H1 (cell line): Measurements from ENCODE around the gene TRIM10. TPM values are rescaled to one million over a fixed set of nuclear protein-coding genes. Genes with fewer than 3 reads are reported as not detected.

ENCODE experiments used
- CTCF ChIA-PET: fragments of 300-600 bp; sonication (Branson Sonifier 250); formaldehyde crosslinking; loops from one replicate; lab custom pipeline; 2021; ENCODE audit not compliant: partially characterized antibody; lab: Charles Lee
- POLR2A ChIA-PET: fragments of 300-600 bp; sonication (Branson Sonifier 250); formaldehyde crosslinking; loops from one replicate; lab custom pipeline; 2021; ENCODE audit warnings: inconsistent platforms; ENCODE audit not compliant: partially characterized antibody; lab: Charles Lee
- DNase-seq, 2 experiments: peaks; one replicate each; pipeline versions ENCODE4 v3.0.0 to v3.0.0-alpha.2; 2010 to 2022; ENCODE audit warnings: low spot score in 2 of 2, low read depth in 1 of 2, mixed read lengths in 1 of 2
- FAIRE-seq: peaks from 2 replicates; lab custom pipeline; 2011; peaks lifted over from hg19 to GRCh38; lab: Jason Lieb, UNC
- H2AFZ ChIP-seq: 2 replicates; pipeline ENCODE4 v1.8.1; 2012; ENCODE audit warnings: low read length, inconsistent platforms
- H2AK5ac ChIP-seq: 2 replicates; pipeline ENCODE4 v1.6.1; 2013; ENCODE audit warnings: low read depth, low read length
- H2BK120ac ChIP-seq: replicated peaks from 2 replicates; pipeline ENCODE3; 2013; ENCODE audit warnings: low read depth, low read length, inconsistent platforms
- H2BK12ac ChIP-seq: 2 replicates; pipeline ENCODE4 v1.6.1; 2013; ENCODE audit warnings: low read depth, low read length
- H2BK15ac ChIP-seq: 2 replicates; pipeline ENCODE4 v1.6.1; 2013; ENCODE audit warnings: low read length
- H2BK20ac ChIP-seq: 2 replicates; pipeline ENCODE4 v1.6.1; 2013; ENCODE audit warnings: low read length
- H2BK5ac ChIP-seq: 2 replicates; pipeline ENCODE4 v1.6.1; 2013; ENCODE audit warnings: low read depth, low read length
- H3K14ac ChIP-seq: 2 replicates; pipeline ENCODE4 v1.6.1; 2013; ENCODE audit warnings: inconsistent platforms; ENCODE audit not compliant: insufficient read length
- H3K18ac ChIP-seq: 2 replicates; pipeline ENCODE4 v1.6.1; 2013; ENCODE audit warnings: low read length; ENCODE audit errors: extremely low read depth
- H3K23ac ChIP-seq: 2 replicates; pipeline ENCODE4 v1.6.1; 2013; ENCODE audit warnings: inconsistent platforms; ENCODE audit not compliant: insufficient read length
- H3K23me2 ChIP-seq: 2 replicates; pipeline ENCODE4 v1.6.1; 2013; ENCODE audit warnings: low read depth, low read length
- H3K27ac ChIP-seq: 2 replicates; pipeline ENCODE4 v1.6.1; 2011; ENCODE audit warnings: low read depth, low read length, inconsistent platforms
- H3K27me3 ChIP-seq, 4 experiments: replicated peaks in 1 of 4; 1 replicate in 1 of 4; 2 replicates in 3 of 4; pipeline versions ENCODE4 v1.6.1 to v1.8.1; 2011 to 2013; ENCODE audit warnings: low read length in 3 of 4, mild to moderate bottlenecking in 3 of 4, inconsistent platforms in 2 of 4, mixed read lengths in 2 of 4, moderate library complexity in 1 of 4; ENCODE audit not compliant: control insufficient read depth in 3 of 4, insufficient read depth in 3 of 4; ENCODE audit errors: extremely low read depth in 1 of 4
- H3K36me3 ChIP-seq, 4 experiments: 2 replicates each; pipeline versions ENCODE4 v1.6.1 to v1.8.1; 2011 to 2013; ENCODE audit warnings: mild to moderate bottlenecking in 4 of 4, low read length in 3 of 4, moderate library complexity in 2 of 4, control low read depth in 1 of 4, inconsistent platforms in 1 of 4; ENCODE audit not compliant: insufficient read depth in 4 of 4, control insufficient read depth in 2 of 4
- H3K4ac ChIP-seq: replicated peaks from 2 replicates; pipeline ENCODE3; 2013; ENCODE audit warnings: low read length, low read depth, mixed read lengths, inconsistent platforms; ENCODE audit not compliant: insufficient read length
- H3K4me1 ChIP-seq, 4 experiments: replicated peaks in 1 of 4; 1 replicate in 1 of 4; 2 replicates in 3 of 4; pipeline versions ENCODE4 v1.6.1 to v1.8.1; 2011 to 2013; ENCODE audit warnings: low read length in 3 of 4, inconsistent platforms in 2 of 4, mixed read lengths in 1 of 4; ENCODE audit not compliant: insufficient read depth in 4 of 4, control insufficient read depth in 3 of 4
- H3K4me2 ChIP-seq, 2 experiments: 2 replicates each; pipeline versions ENCODE4 v1.6.1 to v1.8.1; 2011 to 2013; ENCODE audit warnings: low read depth in 2 of 2, low read length in 2 of 2, control low read depth in 1 of 2, inconsistent platforms in 1 of 2, mild to moderate bottlenecking in 1 of 2; ENCODE audit not compliant: insufficient read depth in 1 of 2
- H3K4me3 ChIP-seq, 4 experiments: fragments of 200-600, 300-600 bp in 1 of 4; sonication (generic), shearing (Covaris generic), sonication (Bioruptor Twin) in 1 of 4; 2 replicates each; pipeline versions ENCODE4 v1.5.1 to v1.8.1; 2011 to 2016; ENCODE audit warnings: low read length in 4 of 4, low read depth in 3 of 4, control low read depth in 2 of 4, inconsistent platforms in 2 of 4, mild to moderate bottlenecking in 2 of 4, mixed read lengths in 1 of 4, moderate library complexity in 1 of 4; ENCODE audit not compliant: insufficient read depth in 2 of 4; ENCODE audit errors: extremely low read depth in 1 of 4
- H3K56ac ChIP-seq: replicated peaks from 2 replicates; pipeline ENCODE3; 2013; ENCODE audit warnings: low read depth, mild to moderate bottlenecking, mixed read lengths, low read length, inconsistent platforms; ENCODE audit not compliant: insufficient read length
- H3K79me1 ChIP-seq: 2 replicates; pipeline ENCODE4 v1.6.1; 2013; ENCODE audit warnings: low read depth, low read length, control low read depth
- H3K79me2 ChIP-seq, 2 experiments: 2 replicates each; pipeline versions ENCODE4 v1.6.1 to v1.8.1; 2012 to 2013; ENCODE audit warnings: low read length in 2 of 2, mild to moderate bottlenecking in 2 of 2, inconsistent platforms in 1 of 2; ENCODE audit not compliant: insufficient read depth in 2 of 2, control insufficient read depth in 1 of 2
- H3K9ac ChIP-seq, 4 experiments: replicated peaks in 1 of 4; 1 replicate in 1 of 4; 2 replicates in 3 of 4; pipeline versions ENCODE4 v1.6.1 to v1.8.1; 2011 to 2013; ENCODE audit warnings: low read depth in 3 of 4, low read length in 3 of 4, control low read depth in 2 of 4, mild to moderate bottlenecking in 2 of 4, moderate library complexity in 2 of 4, inconsistent platforms in 1 of 4; ENCODE audit errors: extremely low read depth in 1 of 4
- H3K9me3 ChIP-seq, 2 experiments: 2 replicates each; pipeline versions ENCODE4 v1.6.1 to v1.8.1; 2012 to 2013; ENCODE audit warnings: mild to moderate bottlenecking in 2 of 2, moderate library complexity in 2 of 2, control low read depth in 1 of 2, inconsistent platforms in 1 of 2, low read depth in 1 of 2, low read length in 1 of 2, mixed read lengths in 1 of 2; ENCODE audit not compliant: insufficient read depth in 2 of 2
- H4K20me1 ChIP-seq, 2 experiments: replicated peaks in 1 of 2; 2 replicates each; pipeline versions ENCODE3 to v1.8.1; 2011 to 2013; ENCODE audit warnings: inconsistent platforms in 2 of 2, low read length in 2 of 2, mild to moderate bottlenecking in 1 of 2; ENCODE audit not compliant: insufficient read depth in 2 of 2, control insufficient read depth in 1 of 2
- H4K5ac ChIP-seq: 2 replicates; pipeline ENCODE4 v1.6.1; 2013; ENCODE audit warnings: low read length, low read depth, mixed read lengths, inconsistent platforms; ENCODE audit not compliant: insufficient read length
- H4K8ac ChIP-seq: 2 replicates; pipeline ENCODE4 v1.8.0; 2013; ENCODE audit warnings: mild to moderate bottlenecking, moderate library complexity, low read length, inconsistent platforms; ENCODE audit not compliant: insufficient read depth; ENCODE audit errors: extremely low read depth
- H4K91ac ChIP-seq: replicated peaks from 2 replicates; pipeline ENCODE3; 2013; ENCODE audit warnings: low read length, mixed read lengths, inconsistent platforms; ENCODE audit not compliant: insufficient read length
- ATF2 ChIP-seq: IDR thresholded peaks from 2 replicates; pipeline ENCODE4 v1.6.1; 2012; ENCODE audit warnings: low read length, inconsistent platforms
- ATF3 ChIP-seq: IDR thresholded peaks from 2 replicates; pipeline ENCODE4 v1.6.1; 2011; ENCODE audit warnings: low read depth, mild to moderate bottlenecking, low read length; ENCODE audit not compliant: insufficient read depth
- FOSL1 ChIP-seq: IDR thresholded peaks from 2 replicates; pipeline ENCODE4 v1.6.1; 2011; ENCODE audit warnings: mild to moderate bottlenecking, low read depth, low read length, moderate library complexity; ENCODE audit not compliant: insufficient read depth
- GABPA ChIP-seq: IDR thresholded peaks from 2 replicates; pipeline ENCODE4 v1.6.1; 2011; ENCODE audit warnings: mild to moderate bottlenecking, low read length, moderate library complexity, borderline replicate concordance; ENCODE audit not compliant: insufficient read depth
- JUND ChIP-seq: IDR thresholded peaks from 2 replicates; pipeline ENCODE4 v1.6.1; 2011; ENCODE audit warnings: mild to moderate bottlenecking, improper control_type of control experiment, low read length
- POLR2AphosphoS5 ChIP-seq: IDR thresholded peaks from 2 replicates; pipeline ENCODE4 v1.6.1; 2011; ENCODE audit warnings: low read depth, low read length
- RAD21 ChIP-seq, 2 experiments: IDR thresholded peaks in 1 of 2; conservative IDR thresholded peaks in 1 of 2; 2 replicates each; pipeline ENCODE4 v1.6.1; 2011; ENCODE audit warnings: low read depth in 2 of 2, low read length in 2 of 2, improper control_type of control experiment in 1 of 2, inconsistent platforms in 1 of 2, mild to moderate bottlenecking in 1 of 2, moderate library complexity in 1 of 2
- RFX5 ChIP-seq: IDR thresholded peaks from 2 replicates; pipeline ENCODE4 v1.6.1; 2011; ENCODE audit warnings: low read depth, low read length, improper control_type of control experiment, borderline replicate concordance
- SIRT6 ChIP-seq: IDR thresholded peaks from one replicate; pipeline ENCODE4 v1.7.1; 2012; ENCODE audit warnings: low read length, inconsistent platforms
- SIX5 ChIP-seq: IDR thresholded peaks from 2 replicates; pipeline ENCODE4 v1.6.1; 2011; ENCODE audit warnings: mild to moderate bottlenecking, low read depth, low read length
- SUZ12 ChIP-seq: fragments of 200-600 bp; sonication (generic); IDR thresholded peaks from 2 replicates; pipeline ENCODE4 v1.6.1; 2012; ENCODE audit warnings: mild to moderate bottlenecking, inconsistent platforms, low read length, moderate library complexity, mixed read lengths
- TCF12 ChIP-seq: IDR thresholded peaks from 2 replicates; pipeline ENCODE4 v1.6.1; 2011; ENCODE audit warnings: low read depth, mild to moderate bottlenecking, low read length
- WGBS, 2 experiments: shearing (Covaris generic) in 1 of 2; methylation state at CpG; one replicate each; pipeline versions ENCODE4 v1.1.6 to v1.1.7; 2013 to 2015; ENCODE audit warnings: low lambda C conversion rate in 2 of 2, mixed read lengths in 2 of 2, inconsistent platforms in 1 of 2, low coverage in 1 of 2, missing lambda C conversion rate in 1 of 2; ENCODE audit not compliant: insufficient replicate concordance in 2 of 2, insufficient coverage in 1 of 2, insufficient read length in 1 of 2; ENCODE audit errors: extremely low coverage in 1 of 2, missing lambda C conversion rate in 1 of 2; 5-methylcytosine and 5-hydroxymethylcytosine counted together
- polyA plus RNA-seq, 7 experiments: library from polyadenylated mRNA; depleted of rRNA in 3 of 7; stranded (reverse) in 5 of 7; unstranded in 2 of 7; fragments of >200 nt in 5 of 7; fragments of 200-250 nt in 2 of 7; gene quantifications; 1 replicate in 5 of 7; 2 replicates in 1 of 7; 4 replicates in 1 of 7; pipeline versions ENCODE4 v1.2.1 to v1.2.3, GENCODE V29; 2011 to 2013; ENCODE audit warnings: missing spikeins in 2 of 7, mixed read lengths in 2 of 7
- total RNA-seq: library from RNA; stranded (reverse); fragmentation: NEBNext Ultra II Directional; extraction: Animal tissue kit (Norgen Biotek cat#: 25700); gene quantifications from 2 replicates; pipeline ENCODE4 v1.2.1, GENCODE V29; 2021

The TRIM10 gene
- total and polyA plus RNA-seq, 2 of the 8 experiments (the other 6 are each of a cell fraction or from before 2014, with no cell fraction given): 0.06 TPM; not detected in 1

- no peak overlapping the region for H4K5ac ChIP-seq
- WGBS, 2 experiments: 83% methylated on average over 4 of the region's 4 CpGs; no CpG with 5 or more reads in 1 of the 2 experiments
- no peak overlapping the region for H3K4ac ChIP-seq
- no peak overlapping the region for H3K4me2 ChIP-seq
- H3K23ac ChIP-seq: no peak overlapping the region
- no peak overlapping the region for H3K18ac ChIP-seq
- no peak overlapping the region for H4K91ac ChIP-seq
- no peaks in the 10 kb centered on the region for H3K36me3 ChIP-seq
- CTCF ChIA-PET: interaction anchor here (1.4 to 1.5 kb wide), 2 partner anchors 33 to 62 kb away, joined by 4 to 13 read pairs; no protein-coding TSS in a partner anchor
- H3K4me1 ChIP-seq: peaks cover 0 to 4% (median 2%) of the 10 kb centered on the region in 4 experiments; a peak in 1 of 7 replicates
- no peaks in the 10 kb centered on the region for H3K9me3 ChIP-seq
- H4K8ac ChIP-seq: no peak overlapping the region; the same call in 1 of the 2 replicates
- FAIRE-seq (no peak), DNase-seq (no peak)
- no peaks in the 10 kb centered on the region for H3K79me2 ChIP-seq
- no peak overlapping the region for H2BK20ac ChIP-seq
- H3K9ac ChIP-seq: no peak overlapping the region
- H2AK5ac ChIP-seq: no peak overlapping the region
- no peak overlapping the region for H3K14ac ChIP-seq
- no peak overlapping the region for H2BK120ac ChIP-seq
- H3K27me3 ChIP-seq: peaks cover 0 to 3% (median 1%) of the 10 kb centered on the region in 4 experiments; a peak in 2 of 7 replicates
- no peaks in the 10 kb centered on the region for H4K20me1 ChIP-seq
- no peak overlapping the region for H2BK12ac ChIP-seq
- H2AFZ ChIP-seq: no peak overlapping the region
- H3K23me2 ChIP-seq: no peaks in the 10 kb centered on the region
- H3K27ac ChIP-seq: no peak overlapping the region
- no peak overlapping the region for H2BK5ac ChIP-seq
- H3K56ac ChIP-seq: no peak overlapping the region
- POLR2A ChIA-PET: no interaction called here
- H2BK15ac ChIP-seq: no peak overlapping the region
- H3K79me1 ChIP-seq: no peaks in the 10 kb centered on the region
- H3K4me3 ChIP-seq: no peak overlapping the region
- TF ChIP-seq ATF2 (no peak), POLR2AphosphoS5 (no peak), FOSL1 (no peak), RAD21 (IDR thresholded peaks at IDR 0.05 in 1 of 2, conservative IDR thresholded peaks at IDR 0.05 in 1 of 2; ENCODE audit: low read depth in 2 of 2, low read length in 2 of 2) (no peak), GABPA (no peak), TCF12 (no peak), SUZ12 (no peak), JUND (no peak), SIX5 (no peak), RFX5 (no peak), SIRT6 (no peak), ATF3 (no peak)
Observed at GRCh38 chr6:30164714-30165113, 3.7 kb upstream of the TRIM10 start.
